ENCODE results near the gene ABL1. TPM values are rescaled to one million over a fixed set of nuclear protein-coding genes. Genes with fewer than 3 reads are reported as not detected.
A peak's percentile ranks its signal among the peaks of the same experiment; 100 is the strongest.

The ABL1 gene
- total and polyA plus RNA-seq, 2 of the 13 experiments (the other 11 are each of a cell fraction or from before 2014, with no cell fraction given), result 10.8 to 20.4 TPM

- peak; percentile 41; the same call in 1 of the 2 replicates for TF ChIP-seq ZGPAT (CRISPR knock-in tag; IDR thresholded peaks at IDR 0.05)
- TF ChIP-seq ZNF792 (CRISPR knock-in tag; IDR thresholded peaks at IDR 0.05), result no peak
- TF ChIP-seq ZEB1 (IDR thresholded peaks at IDR 0.05; ENCODE audit: insufficient replicate concordance, low read depth), result no peak
- peak; percentile 49; the same call in 1 of the 2 replicates for TF ChIP-seq GATAD2A (CRISPR knock-in tag; IDR thresholded peaks at IDR 0.05)
- TF ChIP-seq RAD21 (CRISPR knock-in tag; IDR thresholded peaks at IDR 0.05), result peak; percentile 61
- TF ChIP-seq REXO4 (CRISPR knock-in tag; IDR thresholded peaks at IDR 0.05; ENCODE audit: borderline replicate concordance), result no peak
- TF ChIP-seq EP300 (IDR thresholded peaks at IDR 0.05; ENCODE audit: low read depth in 2 of 2, low read length in 2 of 2), result no peak
- no peak for TF ChIP-seq EP300 (CRISPR knock-in tag; IDR thresholded peaks at IDR 0.05; ENCODE audit: borderline replicate concordance)
- TF ChIP-seq NFATC3 (CRISPR knock-in tag; IDR thresholded peaks at IDR 0.05), result no peak
- TF ChIP-seq ZNF501 (CRISPR knock-in tag; IDR thresholded peaks at IDR 0.05), result 0 out of 2 replicates have a peak, but pooled peaks have one; percentile 38
- TF ChIP-seq NONO (IDR thresholded peaks at IDR 0.05), result no peak
- 0 out of 2 replicates have a peak, but pooled peaks have one; percentile 29 for TF ChIP-seq NONO (CRISPR knock-in tag; conservative IDR thresholded peaks at IDR 0.05)
- TF ChIP-seq ZBTB25 (CRISPR knock-in tag; IDR thresholded peaks at IDR 0.05), result no peak
- TF ChIP-seq SAFB2 (CRISPR knock-in tag; IDR thresholded peaks at IDR 0.05; ENCODE audit: borderline replicate concordance, low read depth), result no peak
- 0 out of 2 replicates have a peak, but pooled peaks have one; percentile 25 for TF ChIP-seq GMEB1 (CRISPR knock-in tag; IDR thresholded peaks at IDR 0.05; ENCODE audit: borderline replicate concordance)
- no peak for TF ChIP-seq TFDP2 (CRISPR knock-in tag; IDR thresholded peaks at IDR 0.05)
- TF ChIP-seq GABPB1 (CRISPR knock-in tag; IDR thresholded peaks at IDR 0.05), result peak; percentile 27; the same call in 1 of the 2 replicates
- TF ChIP-seq POLR2AphosphoS2 (IDR thresholded peaks at IDR 0.05; ENCODE audit: low read depth, low read length), result no peak
- peak; percentile 60; the same call in 1 of the 2 replicates for TF ChIP-seq ZNF644 (CRISPR knock-in tag; IDR thresholded peaks at IDR 0.05; ENCODE audit: low read depth)
- no peak for TF ChIP-seq PRDM10 (CRISPR knock-in tag; IDR thresholded peaks at IDR 0.05; ENCODE audit: low read depth)
- peak; percentile 35; the same call in 1 of the 2 replicates for TF ChIP-seq SAP130 (CRISPR knock-in tag; IDR thresholded peaks at IDR 0.05; ENCODE audit: low read depth)
- peak; percentile 56; the same call in 1 of the 2 replicates for TF ChIP-seq ERF (CRISPR knock-in tag; IDR thresholded peaks at IDR 0.05)
- peak; percentile 25; the same call in 1 of the 2 replicates for TF ChIP-seq ZFY (CRISPR knock-in tag; IDR thresholded peaks at IDR 0.05)
Observed at GRCh38 chr9:130866474-130866965, 31.5 kb downstream of the ABL1 start (continued).

All from HepG2 (cell line).